Activated CD4-positive, alpha-beta memory T cell treated with anti-CD3 and anti-CD28 coated beads for 36 hours (primary cell): ENCODE measurements around the gene FAM222A. TPM values are rescaled to one million over a fixed set of nuclear protein-coding genes. Genes with fewer than 3 reads are reported as not detected.

Experiments used
- CTCF ChIA-PET: fragments of 350-600 bp; sonication (Branson Sonifier 250); formaldehyde crosslinking; loops from one replicate; lab custom pipeline; 2021; ENCODE audit warnings: antibody characterized with exemption, inconsistent platforms; lab: Charles Lee
- POLR2A ChIA-PET: fragments of 350-600 bp; sonication (Branson Sonifier 250); formaldehyde crosslinking; loops from one replicate; lab custom pipeline; 2021; ENCODE audit warnings: antibody characterized with exemption; lab: Charles Lee
- DNase-seq: peaks from one replicate; pipeline ENCODE4 v3.0.0-alpha.2; 2020
- H3K27ac Mint-ChIP-seq: one replicate; pipeline ENCODE4 v1.8.0; 2021; ENCODE audit warnings: mixed read lengths
- H3K27me3 Mint-ChIP-seq: one replicate; pipeline ENCODE4 v1.8.0; 2021; ENCODE audit warnings: mixed read lengths
- H3K36me3 Mint-ChIP-seq: one replicate; pipeline ENCODE4 v1.8.0; 2021; ENCODE audit warnings: mixed read lengths
- H3K4me1 Mint-ChIP-seq: one replicate; pipeline ENCODE4 v1.8.0; 2021; ENCODE audit warnings: low read depth, mixed read lengths
- H3K4me3 Mint-ChIP-seq: one replicate; pipeline ENCODE4 v1.8.0; 2021; ENCODE audit warnings: mild to moderate bottlenecking, mixed read lengths
- H3K9me3 Mint-ChIP-seq: one replicate; pipeline ENCODE4 v1.8.0; 2021; ENCODE audit warnings: mixed read lengths
- intact Hi-C: fragments of 100-400 bp; cut with micrococcal nuclease; formaldehyde crosslinking; loops from one replicate; pipeline ENCODE4 v1.15.1; 2023
- total RNA-seq, 2 experiments: library from RNA; stranded (reverse); gene quantifications; one replicate each; pipeline ENCODE4 v1.2.3, GENCODE V29; 2021

Gene FAM222A
- total RNA-seq, 2 experiments from 2014 or later = 0.29 to 0.55 TPM

DNA sequence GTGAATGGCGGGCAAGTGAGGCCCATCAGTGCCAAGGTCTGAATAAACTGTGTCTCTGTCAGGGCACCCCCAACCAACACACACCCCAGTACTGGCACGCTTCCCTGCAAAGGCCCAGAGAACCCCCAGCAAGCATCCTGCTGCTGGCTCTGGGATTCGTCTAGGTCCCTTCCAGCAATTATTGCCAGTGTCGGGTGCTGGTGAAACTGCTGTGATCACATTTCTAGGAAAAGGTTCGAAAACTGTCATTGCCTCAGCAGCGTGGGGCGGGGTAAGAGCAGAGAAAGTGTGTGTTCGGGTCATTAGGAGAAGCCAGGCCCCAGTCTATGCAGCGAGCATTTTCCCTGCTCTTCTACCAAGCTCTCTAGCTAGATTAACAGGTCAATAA lies 2.5 kb downstream of the FAM222A start:
- intact Hi-C loops = no loop called here
- POLR2A ChIA-PET = no interaction called here
- Mint-ChIP-seq H3K9me3 (no peaks in the 10 kb centered on the region), H3K36me3 (no peaks in the 10 kb centered on the region), H3K4me1 (no peaks in the 10 kb centered on the region), H3K4me3 (no peak overlapping the region), H3K27ac (no peak overlapping the region), H3K27me3 (peaks cover 27% of the 10 kb centered on the region)
- CTCF ChIA-PET = no interaction called here
- DNase-seq = no peak

DNA sequence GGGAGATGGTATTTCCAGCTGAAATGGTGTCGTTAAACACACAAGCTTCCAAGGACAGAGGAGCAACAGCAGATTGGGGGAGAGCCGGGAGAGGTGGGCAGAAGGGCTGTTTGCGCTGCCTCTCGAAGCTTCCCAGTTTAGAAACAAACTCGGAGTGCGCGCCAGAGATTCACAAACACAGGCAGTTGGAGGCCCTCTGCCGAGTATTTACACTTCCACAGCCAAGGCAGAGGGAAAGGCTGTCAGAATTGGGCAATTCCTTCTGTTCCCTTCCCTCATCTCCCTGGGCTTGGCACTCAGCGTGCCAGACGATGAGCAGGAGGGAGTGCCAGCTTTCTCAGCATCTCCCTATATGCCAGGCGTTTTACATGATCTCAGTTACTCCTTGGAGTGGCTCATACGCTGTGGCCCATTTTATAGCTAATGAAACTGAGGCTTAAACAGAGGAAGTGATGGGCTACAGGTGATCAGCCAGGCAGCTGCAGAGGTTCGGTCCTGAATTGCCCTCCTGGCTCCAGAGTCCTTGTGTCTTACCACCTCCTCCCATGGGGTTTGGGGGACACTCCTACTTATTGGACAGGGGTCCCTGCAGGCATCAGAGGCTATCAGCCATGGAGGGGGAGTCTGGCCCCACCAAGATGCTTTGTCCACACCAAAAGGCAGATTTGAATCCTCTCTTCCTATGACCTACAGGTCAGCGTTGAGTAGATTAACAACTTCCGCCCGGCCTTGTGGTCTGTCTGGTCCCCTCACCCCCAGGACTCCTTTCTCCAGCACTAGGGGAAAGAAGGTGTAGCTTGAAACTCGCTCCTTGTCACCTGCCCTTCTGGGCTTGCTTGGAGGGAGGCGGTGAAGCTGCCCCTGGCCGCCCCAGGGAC lies 3.1 kb downstream of the FAM222A start:
- Mint-ChIP-seq H3K4me1 (no peaks in the 10 kb centered on the region), H3K36me3 (no peaks in the 10 kb centered on the region), H3K4me3 (no peak overlapping the region), H3K9me3 (no peaks in the 10 kb centered on the region), H3K27ac (no peak overlapping the region), H3K27me3 (peaks cover 24% of the 10 kb centered on the region)
- CTCF ChIA-PET = no interaction called here
- no peak for DNase-seq
- POLR2A ChIA-PET = no interaction called here
- intact Hi-C loops = no loop called here

DNA sequence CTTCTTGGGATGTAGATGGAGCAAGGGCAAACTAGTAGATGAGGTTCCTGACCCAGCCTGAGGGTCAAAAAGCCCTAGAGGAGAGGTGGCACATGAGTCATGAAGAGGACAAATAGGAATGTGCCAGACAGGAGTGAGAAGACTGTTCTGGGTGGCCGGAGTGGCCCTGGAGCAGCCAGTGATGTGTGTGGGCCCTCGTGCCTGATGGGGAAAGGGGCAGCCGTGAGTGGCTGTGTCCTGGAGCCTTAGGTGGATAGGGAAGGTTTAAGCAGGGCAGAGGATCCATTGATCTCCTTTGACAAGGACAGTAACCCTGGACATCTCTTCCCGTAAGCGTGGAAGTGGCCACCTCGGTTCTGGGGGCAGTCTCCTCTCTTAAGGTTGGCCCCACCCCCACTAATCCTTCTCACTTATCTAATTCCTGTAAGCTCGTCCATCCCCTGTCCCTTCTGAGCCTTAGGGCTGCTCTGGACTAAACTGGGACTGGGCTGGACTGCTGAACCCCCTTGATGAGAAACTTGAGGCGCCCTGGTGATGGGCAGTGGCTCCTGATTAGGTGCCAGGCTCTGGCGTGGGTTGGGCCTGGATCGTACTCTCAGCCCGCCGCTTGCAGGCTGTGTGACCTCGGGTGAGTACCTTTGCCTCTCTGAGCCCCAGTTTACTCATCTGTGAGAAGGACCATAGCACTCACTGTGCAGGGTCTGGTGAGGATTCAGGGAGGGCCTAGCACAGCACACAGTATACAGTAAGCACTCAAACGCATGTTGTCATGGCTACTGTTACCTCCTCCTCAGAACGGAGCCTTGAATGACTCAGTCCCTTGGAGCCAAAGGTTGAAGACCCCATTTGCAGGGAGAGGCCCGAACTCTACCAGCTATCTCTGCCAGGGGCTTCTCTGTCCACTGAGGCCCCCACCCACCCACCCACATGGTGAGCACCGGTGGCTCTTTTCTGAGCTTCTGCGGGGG lies 4.0 kb downstream of the FAM222A start:
- Mint-ChIP-seq H3K4me1 (no peaks in the 10 kb centered on the region), H3K27me3 (peaks cover 19% of the 10 kb centered on the region), H3K36me3 (no peaks in the 10 kb centered on the region), H3K9me3 (no peaks in the 10 kb centered on the region), H3K4me3 (no peak overlapping the region), H3K27ac (no peak overlapping the region)
- intact Hi-C loops = no loop called here
- ChIA-PET CTCF (no interaction called here), POLR2A (no interaction called here)
- DNase-seq = no peak

DNA sequence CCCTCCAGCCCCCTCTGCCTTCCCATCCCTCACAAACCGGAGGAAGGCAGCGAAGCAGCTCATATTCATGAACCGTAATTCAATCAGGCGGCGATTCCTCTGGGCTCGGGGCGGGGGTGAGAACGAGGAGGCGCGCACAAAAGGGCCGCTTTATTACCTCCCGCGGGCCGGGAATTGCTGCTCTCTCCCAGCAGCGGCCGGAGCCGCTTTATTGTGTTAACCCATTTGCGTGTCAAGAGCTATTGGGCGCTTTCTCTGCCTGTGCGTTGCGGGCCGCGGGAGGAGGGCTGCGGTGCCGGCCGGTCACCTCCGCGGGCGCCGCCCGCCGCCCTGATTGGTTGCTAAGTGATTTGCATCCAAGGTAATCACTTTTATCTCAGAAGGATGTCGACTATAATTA lies 4.8 kb downstream of the FAM222A start:
- POLR2A ChIA-PET = no interaction called here
- no peaks in the 10 kb centered on the region for H3K4me1 Mint-ChIP-seq
- no peak overlapping the region for H3K27ac Mint-ChIP-seq
- intact Hi-C loops = no loop called here
- no peak overlapping the region for H3K4me3 Mint-ChIP-seq
- no peak for DNase-seq
- H3K36me3 Mint-ChIP-seq = no peaks in the 10 kb centered on the region
- peaks cover 19% of the 10 kb centered on the region for H3K27me3 Mint-ChIP-seq
- H3K9me3 Mint-ChIP-seq = no peaks in the 10 kb centered on the region
- CTCF ChIA-PET = no interaction called here

DNA sequence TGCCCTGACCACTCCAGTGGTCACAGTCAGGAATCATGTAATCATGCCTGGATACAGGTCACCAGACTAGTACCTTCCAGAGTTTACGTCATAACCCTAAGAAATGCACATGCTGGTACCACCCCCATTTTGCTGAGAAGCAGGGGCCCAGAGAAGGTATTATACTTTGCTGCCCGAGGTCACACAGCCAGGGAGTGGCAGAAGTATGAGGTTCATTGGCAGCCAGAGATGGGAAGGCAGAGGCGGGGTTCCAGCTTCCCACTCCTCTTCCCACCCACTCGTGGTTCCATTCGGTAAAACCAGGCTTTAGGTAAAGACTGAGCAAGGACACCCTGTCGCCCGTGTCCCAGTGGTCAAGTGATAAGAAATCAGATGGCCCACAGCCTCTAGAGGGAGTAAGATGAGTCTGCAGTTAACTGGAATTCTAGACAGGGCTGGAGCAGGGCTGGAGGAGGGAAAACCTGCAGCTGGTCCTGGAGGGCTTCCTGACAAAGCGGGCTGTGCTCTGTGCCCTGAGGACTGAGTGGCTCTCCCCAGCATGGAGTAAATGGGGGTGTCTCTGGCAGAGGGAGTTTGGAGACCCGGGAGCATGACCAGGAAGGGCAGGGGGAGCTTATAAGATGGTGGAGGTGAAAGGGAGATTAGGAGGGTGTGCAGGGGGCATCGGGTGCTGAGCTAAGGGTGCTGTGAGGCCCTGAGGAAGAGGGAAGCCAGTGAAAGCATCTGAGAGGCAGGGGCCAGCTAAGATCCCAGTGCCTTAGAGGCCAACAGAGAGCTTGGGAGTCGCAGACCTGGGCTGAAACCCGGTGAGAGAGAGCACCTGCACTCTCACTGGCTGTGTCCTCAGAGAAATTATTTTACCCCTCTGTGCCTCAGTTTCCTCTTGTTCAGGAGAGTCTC lies 5.7 kb downstream of the FAM222A start:
- Mint-ChIP-seq H3K9me3 (no peaks in the 10 kb centered on the region), H3K4me1 (no peaks in the 10 kb centered on the region), H3K4me3 (no peak overlapping the region), H3K36me3 (no peaks in the 10 kb centered on the region), H3K27me3 (peaks cover 19% of the 10 kb centered on the region), H3K27ac (no peak overlapping the region)
- intact Hi-C loops = no loop called here
- no peak for DNase-seq
- ChIA-PET CTCF (no interaction called here), POLR2A (no interaction called here)

DNA sequence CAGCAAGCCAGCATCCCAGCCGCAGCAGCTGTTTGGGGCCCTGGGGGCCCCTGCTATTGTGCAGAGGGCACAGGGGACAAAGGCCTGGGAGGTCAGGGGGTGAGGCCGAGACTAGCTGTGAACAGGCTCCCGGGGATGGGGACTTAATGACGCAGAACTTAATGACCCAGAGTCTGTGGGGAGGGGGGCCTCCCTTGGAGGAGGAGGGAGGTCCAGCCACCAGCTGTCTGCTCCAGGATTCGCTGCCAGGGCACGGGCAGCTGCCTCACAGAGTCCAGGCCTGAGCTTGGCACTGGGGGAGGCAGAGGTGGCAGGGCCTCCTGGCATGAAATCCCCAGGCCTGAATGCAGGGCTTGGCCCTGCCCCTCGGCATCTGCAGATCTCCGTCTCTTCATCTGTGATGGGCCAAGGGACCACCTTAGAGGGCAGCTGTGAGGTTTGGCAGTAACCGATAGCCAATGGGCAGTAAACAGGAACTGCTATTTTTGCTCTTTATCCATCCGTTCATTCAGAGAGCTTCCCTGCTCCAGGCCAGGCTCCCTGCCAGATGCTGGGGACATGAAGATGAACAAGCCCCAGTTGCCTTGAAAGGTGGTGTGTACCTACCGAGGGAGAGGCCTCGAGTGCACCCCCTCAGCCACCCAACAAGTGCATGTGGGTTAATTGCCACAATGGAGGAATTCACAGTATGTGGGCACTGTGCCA lies 6.7 kb downstream of the FAM222A start:
- Mint-ChIP-seq H3K4me1 (no peaks in the 10 kb centered on the region), H3K9me3 (no peaks in the 10 kb centered on the region), H3K27ac (no peak overlapping the region), H3K4me3 (no peak overlapping the region), H3K27me3 (peaks cover 19% of the 10 kb centered on the region), H3K36me3 (no peaks in the 10 kb centered on the region)
- ChIA-PET CTCF (no interaction called here), POLR2A (no interaction called here)
- intact Hi-C loops = no loop called here
- no peak for DNase-seq

DNA sequence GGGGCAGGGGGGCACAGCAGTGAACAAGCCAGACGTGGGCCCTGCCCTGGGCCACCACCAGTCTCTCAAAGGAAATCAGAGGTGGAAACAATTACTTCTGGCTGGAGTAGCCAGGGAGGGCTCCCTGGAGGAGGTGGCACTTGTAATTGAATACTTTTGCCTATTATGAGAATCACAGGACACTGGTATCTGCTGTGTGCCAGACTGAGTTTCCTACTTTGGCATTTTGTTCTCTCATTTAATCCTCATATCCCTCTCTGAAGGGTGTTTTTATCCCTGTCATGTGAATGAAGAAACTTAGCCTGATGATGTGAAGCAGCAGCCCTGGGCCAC lies 7.2 kb downstream of the FAM222A start:
- no peaks in the 10 kb centered on the region for H3K36me3 Mint-ChIP-seq
- intact Hi-C loops = no loop called here
- CTCF ChIA-PET = no interaction called here
- POLR2A ChIA-PET = no interaction called here
- H3K9me3 Mint-ChIP-seq = no peaks in the 10 kb centered on the region
- H3K27me3 Mint-ChIP-seq = peaks cover 19% of the 10 kb centered on the region
- no peaks in the 10 kb centered on the region for H3K4me1 Mint-ChIP-seq
- no peak overlapping the region for H3K4me3 Mint-ChIP-seq
- H3K27ac Mint-ChIP-seq = no peak overlapping the region
- DNase-seq = no peak

DNA sequence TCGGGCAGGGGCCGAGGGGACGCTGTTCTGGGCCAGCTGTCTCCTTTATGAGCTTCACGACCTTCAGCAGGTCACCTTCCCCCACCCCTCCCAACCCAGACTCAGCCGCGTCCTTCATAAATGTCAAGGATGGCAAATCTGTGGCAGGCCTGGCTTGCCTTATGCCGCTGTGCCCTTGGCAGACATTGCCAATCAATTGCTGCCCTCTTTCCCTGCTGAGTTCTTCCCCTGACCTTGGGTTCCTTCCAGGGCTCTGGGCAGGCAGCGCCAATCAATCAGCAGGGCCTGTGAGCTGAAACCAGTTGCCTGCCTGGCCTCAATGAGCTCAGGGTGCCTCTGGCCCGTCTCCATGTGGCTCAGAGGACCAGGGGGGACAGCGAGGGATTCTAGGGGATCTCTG lies 7.7 kb downstream of the FAM222A start:
- POLR2A ChIA-PET = no interaction called here
- Mint-ChIP-seq H3K27ac (no peak overlapping the region), H3K9me3 (no peaks in the 10 kb centered on the region), H3K36me3 (no peaks in the 10 kb centered on the region), H3K4me1 (no peaks in the 10 kb centered on the region), H3K4me3 (no peak overlapping the region), H3K27me3 (peaks cover 17% of the 10 kb centered on the region)
- intact Hi-C loops = no loop called here
- no peak for DNase-seq
- CTCF ChIA-PET = interaction anchor here (1.7 kb wide), 1 partner anchor 123 kb away, joined by 4 read pairs; no protein-coding TSS in a partner anchor

DNA sequence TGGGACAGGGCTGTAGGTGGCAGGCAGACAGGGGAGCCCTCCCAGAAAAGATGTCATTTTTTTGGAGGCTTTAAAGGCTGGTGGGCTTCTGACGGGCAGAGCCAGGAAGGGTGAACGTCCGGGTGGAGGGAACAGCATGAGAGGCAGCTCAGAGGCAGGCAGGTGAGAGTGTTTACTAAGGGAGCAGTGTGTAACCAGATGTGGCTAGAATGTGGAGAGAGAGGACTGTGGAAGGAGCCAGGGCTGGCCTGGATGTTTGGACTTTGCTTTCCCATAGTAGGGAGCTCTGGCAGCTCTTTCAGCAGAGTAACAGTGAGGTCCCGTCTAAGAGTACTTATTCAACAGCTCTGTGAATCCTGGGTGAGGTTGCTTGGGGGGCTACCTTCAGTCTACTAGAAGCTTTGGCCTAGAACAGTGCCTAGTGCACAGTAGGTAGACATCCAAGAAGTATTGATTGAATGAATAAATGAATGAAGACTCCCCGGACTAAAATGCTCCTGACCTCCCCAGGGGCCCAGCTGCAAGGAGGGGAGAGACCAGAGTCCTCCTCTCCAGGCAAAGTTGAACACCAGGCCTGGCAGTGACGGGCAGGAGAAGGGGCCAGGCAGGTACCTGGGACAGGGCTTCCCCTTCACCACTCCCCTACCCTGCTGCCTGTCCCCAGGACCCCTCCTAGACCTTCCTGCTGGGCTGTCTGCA lies 8.5 kb downstream of the FAM222A start:
- no peaks in the 10 kb centered on the region for H3K36me3 Mint-ChIP-seq
- no peaks in the 10 kb centered on the region for H3K9me3 Mint-ChIP-seq
- POLR2A ChIA-PET = no interaction called here
- no peak overlapping the region for H3K27ac Mint-ChIP-seq
- no peak for DNase-seq
- intact Hi-C loops = no loop called here
- H3K4me1 Mint-ChIP-seq = no peaks in the 10 kb centered on the region
- H3K27me3 Mint-ChIP-seq = peaks cover 15% of the 10 kb centered on the region
- CTCF ChIA-PET = interaction anchor here (1.5 to 1.7 kb wide), 2 partner anchors 56 to 124 kb away, joined by 3 to 4 read pairs; no protein-coding TSS in a partner anchor
- no peak overlapping the region for H3K4me3 Mint-ChIP-seq

DNA sequence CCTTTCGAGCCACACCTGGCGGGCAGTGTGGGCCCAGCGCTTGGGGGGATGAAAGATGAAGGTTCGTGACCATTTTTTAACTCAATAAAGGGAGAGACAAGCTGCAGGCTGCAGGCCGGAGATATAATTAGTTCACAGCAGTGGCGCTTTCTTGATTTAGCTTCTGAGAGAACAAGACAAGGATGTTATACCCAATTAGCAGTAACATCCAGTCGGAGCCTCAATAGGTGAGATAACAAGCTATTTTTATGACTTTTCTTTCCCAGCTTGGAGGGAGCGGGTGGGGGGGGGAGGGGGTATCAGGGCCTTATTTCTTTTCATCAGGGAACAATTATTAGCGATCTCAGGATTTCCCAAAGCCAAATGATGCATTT lies 9.1 kb downstream of the FAM222A start:
- ChIA-PET POLR2A (no interaction called here), CTCF (interaction anchor here (1.5 to 1.7 kb wide), 2 partner anchors 55 to 125 kb away, joined by 3 to 4 read pairs; no protein-coding TSS in a partner anchor)
- Mint-ChIP-seq H3K9me3 (no peaks in the 10 kb centered on the region), H3K36me3 (no peaks in the 10 kb centered on the region), H3K27ac (no peak overlapping the region), H3K4me1 (no peaks in the 10 kb centered on the region), H3K27me3 (peaks cover 9% of the 10 kb centered on the region), H3K4me3 (no peak overlapping the region)
- no peak for DNase-seq
- intact Hi-C loops = no loop called here

DNA sequence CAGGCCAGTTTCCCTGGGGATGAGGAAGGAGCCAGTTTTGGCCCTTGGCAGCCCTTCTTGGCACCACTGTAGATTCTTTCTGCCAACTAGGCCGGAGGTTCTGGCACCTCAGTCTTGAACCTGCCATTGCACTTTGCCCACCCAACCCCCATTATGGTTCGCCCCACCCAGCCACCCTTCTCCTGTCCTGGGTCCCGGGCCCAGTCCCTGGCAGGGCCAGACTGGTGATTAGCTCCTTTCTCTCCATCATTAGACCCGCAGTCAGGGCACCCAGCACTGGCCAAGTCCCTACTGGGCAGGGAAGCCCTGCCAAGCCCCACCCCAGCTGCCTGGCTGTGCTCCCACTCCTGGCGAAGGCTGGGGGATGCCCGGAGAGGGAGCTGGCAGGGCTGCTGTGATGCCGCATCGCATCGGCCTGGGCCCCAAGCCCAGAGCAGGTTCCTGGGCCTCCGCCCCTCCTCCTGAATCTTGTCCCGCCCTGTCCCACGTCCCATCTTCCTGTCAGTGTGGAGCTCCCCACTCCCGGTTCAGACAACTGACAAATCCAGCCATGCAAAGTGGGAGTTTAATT lies 9.8 kb downstream of the FAM222A start:
- intact Hi-C loops = no loop called here
- DNase-seq = no peak
- H3K4me3 Mint-ChIP-seq = no peak overlapping the region
- H3K27ac Mint-ChIP-seq = no peak overlapping the region
- POLR2A ChIA-PET = no interaction called here
- no peaks in the 10 kb centered on the region for H3K9me3 Mint-ChIP-seq
- no peaks in the 10 kb centered on the region for H3K36me3 Mint-ChIP-seq
- H3K4me1 Mint-ChIP-seq = no peaks in the 10 kb centered on the region
- CTCF ChIA-PET = no interaction called here
- peaks cover 7% of the 10 kb centered on the region for H3K27me3 Mint-ChIP-seq
